Measurements from ENCODE around the gene CLDN34. TPM values are rescaled to one million over a fixed set of nuclear protein-coding genes. Genes with fewer than 3 reads are reported as not detected.

The CLDN34 gene
- total RNA-seq, 1 donor from 2014 or later: 0.33 TPM

Other genes starting within 250 kb of the CLDN34 start
- gene GPR143, start 201.5 kb upstream of the CLDN34 start, total RNA-seq: 2.4 and 2.7 TPM in 2 replicates
- gene SHROOM2, start 180.9 kb upstream of the CLDN34 start, total RNA-seq: 10.3 and 11.1 TPM in 2 replicates
- gene CLCN4, start 189.6 kb downstream of the CLDN34 start, total RNA-seq: 8.8 and 9.0 TPM in 2 replicates